Superior temporal gyrus (tissue), 1 donor: ENCODE results near the gene CNTD1.

ENCODE experiments used
- DNase-seq: peaks from one replicate; pipeline ENCODE4 v3.0.0-alpha.2; 2016; ENCODE audit errors: extremely low spot score

The CNTD1 gene

DNA sequence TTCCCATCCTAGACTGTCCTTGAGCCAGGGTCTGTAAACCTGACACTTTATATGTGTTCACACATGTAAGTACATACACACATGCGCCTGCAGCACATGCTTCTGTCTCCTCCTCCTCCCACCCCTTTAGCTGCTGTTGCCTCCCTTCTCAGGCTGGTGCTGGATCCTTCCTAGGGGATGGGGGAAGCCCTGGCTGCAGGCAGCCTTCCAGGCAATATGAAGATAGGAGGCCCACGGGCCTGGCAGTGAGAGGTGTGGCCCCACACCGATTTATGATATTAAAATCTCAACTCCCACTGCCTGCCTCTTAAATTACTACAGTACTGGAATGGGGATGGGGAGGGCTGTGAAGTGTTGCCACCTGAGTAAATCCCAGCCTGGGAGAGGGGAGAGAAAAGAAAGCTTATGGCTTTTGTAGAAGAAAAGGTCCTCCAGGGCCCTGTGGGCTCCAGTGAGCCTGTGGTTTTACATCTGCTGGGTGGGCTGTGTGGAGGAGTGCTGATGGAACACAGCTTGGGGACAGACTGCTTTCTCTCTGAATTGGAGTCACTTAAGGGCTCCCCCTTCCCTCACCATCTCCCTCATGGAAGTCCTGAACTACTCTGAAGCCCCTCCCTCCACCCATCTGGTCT, 19.2 kb upstream of the CNTD1 start:
- DNase-seq: no peak

DNA sequence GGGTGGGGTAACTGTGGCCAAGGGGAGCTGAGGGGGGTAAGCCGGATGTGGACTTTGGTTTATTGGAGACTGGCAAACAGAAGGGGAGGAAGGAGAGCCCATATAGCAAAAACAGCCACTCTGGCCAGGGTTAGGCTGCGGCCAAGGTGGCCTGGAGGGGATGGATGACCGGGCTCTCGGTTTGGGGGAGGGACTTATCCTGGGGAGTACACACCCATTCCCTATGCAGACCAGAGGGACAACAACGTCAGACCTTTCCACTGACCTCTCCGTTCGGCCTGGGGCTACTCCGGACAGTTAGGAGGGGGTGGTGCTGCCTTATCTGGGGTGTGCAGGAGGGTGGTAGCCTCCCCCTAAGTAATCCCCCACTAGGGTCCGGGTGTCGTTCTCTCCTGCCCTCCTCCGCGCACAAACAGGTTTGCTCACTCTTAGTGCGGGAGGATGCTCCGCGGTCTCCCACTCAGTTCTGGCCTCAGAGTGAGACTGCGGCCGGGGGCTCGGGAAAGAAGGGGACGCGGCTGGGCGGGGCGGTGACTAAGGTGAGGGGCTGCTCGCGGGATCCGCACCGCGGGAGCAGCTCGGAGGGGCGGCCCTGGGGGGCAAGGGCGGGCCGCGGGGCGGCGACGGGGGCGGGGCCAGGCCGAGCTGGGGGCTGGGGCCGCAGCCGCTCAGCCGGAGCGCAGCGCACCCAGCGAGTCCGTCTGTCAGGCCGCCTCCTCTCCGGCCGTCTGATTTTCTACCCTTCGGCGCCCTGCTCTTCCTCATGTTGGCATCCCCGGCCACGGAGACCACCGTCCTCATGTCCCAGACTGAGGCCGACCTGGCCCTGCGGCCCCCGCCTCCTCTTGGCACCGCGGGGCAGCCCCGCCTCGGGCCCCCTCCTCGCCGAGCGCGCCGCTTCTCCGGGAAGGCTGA, 18.5 kb upstream of the CNTD1 start, which contains the start of gene WNK4:
TSS of gene WNK4 (plus strand) at position 675 of the 915 bp plus-strand sequence. CDS start at position 764, 89 bp downstream.
- DNase-seq: no peak

DNA sequence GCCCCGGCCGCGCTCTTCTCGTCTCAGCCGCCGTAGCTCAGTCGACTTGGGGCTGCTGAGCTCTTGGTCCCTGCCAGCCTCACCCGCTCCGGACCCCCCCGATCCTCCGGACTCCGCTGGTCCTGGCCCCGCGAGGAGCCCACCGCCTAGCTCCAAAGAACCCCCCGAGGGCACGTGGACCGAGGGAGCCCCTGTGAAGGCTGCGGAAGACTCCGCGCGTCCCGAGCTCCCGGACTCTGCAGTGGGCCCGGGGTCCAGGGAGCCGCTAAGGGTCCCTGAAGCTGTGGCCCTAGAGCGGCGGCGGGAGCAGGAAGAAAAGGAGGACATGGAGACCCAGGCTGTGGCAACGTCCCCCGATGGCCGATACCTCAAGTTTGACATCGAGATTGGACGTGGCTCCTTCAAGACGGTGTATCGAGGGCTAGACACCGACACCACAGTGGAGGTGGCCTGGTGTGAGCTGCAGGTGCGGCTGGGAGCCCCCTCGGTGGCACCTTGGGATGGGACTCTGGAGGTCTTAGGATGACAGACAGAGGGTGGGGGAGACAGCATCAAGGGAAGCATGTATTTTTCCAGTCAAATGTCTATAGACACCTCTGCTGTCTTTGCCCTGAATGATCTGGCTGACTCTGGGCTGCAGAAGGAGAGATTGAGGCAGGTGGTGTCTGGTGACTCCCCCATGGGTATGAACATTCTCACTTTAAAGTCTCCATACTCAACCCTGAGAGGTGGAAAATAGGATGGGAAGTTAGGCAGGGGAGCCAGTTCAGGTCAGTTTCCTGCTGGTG, 17.6 kb upstream of the CNTD1 start:
- no peak for DNase-seq

DNA sequence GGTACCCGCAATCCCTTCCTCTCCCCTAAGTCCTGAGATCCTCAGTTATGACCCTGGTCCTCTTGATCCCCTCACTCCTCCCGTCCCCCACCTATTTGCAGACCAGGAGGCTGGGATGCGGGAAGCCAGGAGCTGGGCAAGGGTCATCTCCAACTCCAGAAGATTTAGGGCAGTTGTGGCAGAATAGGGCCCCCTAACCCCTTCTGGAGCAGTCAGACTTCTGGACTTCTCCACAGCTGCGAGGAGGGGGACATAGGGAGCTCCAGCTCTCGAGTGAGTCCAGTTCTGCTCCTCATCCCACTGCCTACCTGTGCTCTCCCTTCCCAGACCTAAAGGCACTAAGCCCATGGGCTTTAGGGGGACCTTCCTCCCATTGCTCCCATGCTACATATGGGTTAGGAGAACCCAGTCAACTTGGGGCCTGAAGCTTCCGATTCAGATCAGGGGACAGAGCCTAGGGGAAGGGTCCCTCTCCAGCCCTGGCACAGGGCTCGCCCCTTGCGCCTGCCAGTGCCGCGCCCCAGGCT, 17.0 kb upstream of the CNTD1 start:
- DNase-seq: no peak

DNA sequence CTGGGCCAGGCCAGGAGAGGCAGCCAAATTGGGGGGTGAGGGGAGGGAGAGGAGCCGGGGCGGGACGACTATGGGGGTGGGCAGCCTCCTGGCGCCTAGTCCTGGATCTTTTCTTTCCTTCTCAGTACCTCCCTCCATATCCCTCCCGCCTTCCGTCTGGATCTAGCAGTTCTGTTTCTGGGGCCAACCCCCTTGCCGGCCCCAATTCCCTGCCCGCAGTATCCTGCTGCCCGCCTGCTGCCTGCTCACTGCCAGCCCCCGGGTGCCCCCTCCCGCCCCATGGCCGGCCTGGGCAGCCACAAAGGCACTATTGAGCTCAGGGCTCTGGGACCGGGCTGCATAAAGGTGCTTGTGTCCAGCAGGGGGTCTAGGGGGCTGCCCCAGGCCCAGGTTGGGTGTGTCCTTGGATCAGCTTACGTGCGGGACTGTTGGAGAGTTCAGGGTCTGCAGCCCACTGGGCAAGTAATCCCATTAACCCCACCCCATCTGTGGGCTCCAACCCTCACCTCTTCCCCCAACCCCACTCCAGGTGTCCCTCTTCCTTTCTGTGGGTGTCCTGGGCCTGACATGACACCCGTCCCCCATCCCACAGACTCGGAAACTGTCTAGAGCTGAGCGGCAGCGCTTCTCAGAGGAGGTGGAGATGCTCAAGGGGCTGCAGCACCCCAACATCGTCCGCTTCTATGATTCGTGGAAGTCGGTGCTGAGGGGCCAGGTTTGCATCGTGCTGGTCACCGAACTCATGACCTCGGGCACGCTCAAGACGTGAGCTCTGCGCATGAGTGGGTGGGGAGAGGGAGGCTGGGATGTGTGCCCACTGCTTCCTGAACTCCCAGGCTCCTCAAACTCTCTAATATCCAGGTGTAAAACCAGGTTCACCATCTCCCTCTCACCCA, 16.2 kb upstream of the CNTD1 start:
- DNase-seq: no peak

DNA sequence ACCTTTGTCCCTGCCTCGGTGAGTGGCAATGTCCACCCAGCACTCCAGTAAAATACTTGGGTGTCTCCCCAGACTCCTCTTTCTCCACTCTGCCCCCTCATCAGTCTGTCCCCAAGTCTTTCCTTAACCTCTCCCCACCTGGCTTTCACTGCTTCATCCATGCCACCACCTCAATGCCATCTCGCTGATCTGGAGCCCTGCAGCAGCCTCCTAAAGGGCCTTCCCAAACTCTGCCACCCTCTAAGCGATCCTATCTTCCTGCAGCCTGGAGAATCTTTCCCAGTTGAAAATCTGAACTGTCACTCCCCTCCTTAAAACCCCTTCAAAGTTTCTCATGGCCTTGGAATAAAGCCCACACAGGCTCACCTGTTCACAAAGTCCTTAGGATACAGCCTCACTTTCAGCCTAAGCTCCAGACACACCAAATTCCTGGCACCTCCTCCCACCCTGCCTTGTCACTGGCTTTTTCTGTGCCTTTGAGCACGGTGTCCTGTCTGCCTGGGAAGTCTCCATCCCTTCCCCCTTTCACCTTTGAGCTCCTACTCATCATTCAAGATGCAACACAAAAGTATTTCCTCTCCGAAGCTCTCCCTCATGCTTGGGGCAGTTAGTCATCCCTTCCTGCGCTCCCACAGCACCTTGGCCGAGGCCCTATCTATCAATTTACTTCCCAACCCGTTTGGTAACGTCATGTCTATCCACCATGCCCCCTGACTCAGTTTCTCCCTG, 15.4 kb upstream of the CNTD1 start:
- DNase-seq: no peak

DNA sequence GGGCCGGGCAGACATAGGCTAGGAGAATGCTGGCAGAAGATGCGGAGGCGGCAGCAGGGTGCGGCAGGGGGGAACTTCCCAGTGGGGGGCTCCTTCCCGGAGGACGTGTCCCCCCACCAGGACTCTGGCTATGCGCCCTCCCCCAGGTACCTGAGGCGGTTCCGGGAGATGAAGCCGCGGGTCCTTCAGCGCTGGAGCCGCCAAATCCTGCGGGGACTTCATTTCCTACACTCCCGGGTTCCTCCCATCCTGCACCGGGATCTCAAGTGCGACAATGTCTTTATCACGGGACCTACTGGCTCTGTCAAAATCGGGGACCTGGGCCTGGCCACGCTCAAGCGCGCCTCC, 14.9 kb upstream of the CNTD1 start:
- no peak for DNase-seq

DNA sequence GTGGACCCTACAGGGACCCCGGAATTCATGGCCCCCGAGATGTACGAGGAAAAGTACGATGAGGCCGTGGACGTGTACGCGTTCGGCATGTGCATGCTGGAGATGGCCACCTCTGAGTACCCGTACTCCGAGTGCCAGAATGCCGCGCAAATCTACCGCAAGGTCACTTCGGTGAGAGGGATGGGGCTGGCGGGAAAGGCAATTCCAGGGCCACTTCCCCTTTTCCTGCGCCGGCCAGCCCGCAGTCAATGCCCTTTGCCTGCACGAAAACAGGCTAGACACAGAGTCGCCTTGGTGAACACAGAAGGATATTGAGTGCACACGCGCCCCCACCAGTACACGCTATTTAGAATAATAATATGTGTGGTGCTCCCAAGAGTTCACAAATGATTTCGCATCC, 14.3 kb upstream of the CNTD1 start:
- DNase-seq: no peak

DNA sequence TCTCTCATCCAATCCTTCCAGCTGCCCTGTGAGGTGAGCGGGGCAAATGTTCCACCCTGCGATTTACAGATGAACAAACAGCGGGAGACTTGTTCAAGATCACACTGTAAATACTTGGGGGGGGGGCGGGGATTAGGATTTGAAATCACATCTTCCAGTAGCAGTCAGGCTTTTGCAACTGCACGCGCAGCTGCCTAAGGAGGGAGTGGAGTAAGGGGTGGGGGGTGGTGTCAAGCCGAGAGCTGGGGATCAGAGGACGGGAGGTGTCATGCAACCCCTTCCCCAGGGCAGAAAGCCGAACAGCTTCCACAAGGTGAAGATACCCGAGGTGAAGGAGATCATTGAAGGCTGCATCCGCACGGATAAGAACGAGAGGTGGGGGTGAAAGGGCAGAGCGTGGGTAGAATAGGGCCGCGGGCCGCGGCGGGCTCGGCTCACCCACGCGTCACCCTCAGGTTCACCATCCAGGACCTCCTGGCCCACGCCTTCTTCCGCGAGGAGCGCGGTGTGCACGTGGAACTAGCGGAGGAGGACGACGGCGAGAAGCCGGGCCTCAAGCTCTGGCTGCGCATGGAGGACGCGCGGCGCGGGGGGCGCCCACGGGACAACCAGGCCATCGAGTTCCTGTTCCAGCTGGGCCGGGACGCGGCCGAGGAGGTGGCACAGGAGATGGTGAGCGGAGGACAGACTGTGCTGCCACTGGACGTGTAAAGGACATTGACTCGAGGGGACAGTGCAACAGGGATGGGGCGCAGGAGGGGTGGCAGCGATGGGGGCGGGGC, 13.7 kb upstream of the CNTD1 start:
- DNase-seq: no peak

DNA sequence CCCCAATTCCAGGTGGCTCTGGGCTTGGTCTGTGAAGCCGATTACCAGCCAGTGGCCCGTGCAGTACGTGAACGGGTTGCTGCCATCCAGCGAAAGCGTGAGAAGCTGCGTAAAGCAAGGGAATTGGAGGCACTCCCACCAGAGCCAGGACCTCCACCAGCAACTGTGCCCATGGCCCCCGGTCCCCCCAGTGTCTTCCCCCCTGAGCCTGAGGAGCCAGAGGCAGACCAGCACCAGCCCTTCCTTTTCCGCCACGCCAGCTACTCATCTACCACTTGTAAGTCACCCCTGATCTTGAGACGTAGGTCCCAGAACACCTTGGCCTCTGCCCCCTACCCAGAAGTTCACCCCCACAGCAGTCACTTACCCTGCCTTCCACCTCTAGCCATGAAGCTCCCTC, 11.4 kb upstream of the CNTD1 start:
- no peak for DNase-seq

DNA sequence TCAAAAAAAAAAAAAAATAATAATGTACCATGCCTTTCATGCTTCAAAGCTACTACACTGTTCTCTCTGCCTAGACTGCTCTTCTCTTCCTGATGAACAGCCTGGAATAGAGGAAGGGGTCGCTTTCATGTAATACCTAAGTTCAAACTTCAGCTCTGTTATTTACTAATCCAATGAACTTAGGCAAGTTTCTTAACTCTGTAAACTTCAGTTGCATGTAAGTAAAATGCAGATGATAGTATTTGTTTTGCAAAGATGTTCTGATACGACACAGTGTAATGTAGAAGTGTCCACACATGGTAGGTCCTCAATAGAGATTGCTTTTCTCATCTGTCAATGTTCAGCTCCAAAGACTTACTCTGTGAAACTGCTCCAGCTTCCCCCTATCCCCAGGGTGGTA, 6.7 kb upstream of the CNTD1 start:
- no peak for DNase-seq

DNA sequence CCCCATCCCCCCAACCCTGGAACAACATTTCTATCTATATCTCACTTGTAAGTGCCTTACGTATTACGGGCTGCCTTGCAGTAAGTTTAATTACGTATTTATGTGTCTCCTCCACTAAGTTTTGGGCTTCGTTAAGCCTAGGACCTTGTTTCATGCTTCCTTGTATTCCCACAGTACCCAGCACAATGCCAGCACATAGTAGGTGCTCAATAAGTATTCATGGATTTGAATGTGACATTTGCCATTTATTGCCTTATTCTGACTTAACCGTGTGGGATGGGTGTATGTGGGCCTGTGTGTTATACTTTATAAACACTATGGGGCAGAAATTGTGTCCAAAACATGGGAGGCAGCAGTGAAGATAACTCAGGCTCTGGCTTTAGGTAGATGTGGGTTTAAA, 6.1 kb upstream of the CNTD1 start:
- no peak for DNase-seq

DNA sequence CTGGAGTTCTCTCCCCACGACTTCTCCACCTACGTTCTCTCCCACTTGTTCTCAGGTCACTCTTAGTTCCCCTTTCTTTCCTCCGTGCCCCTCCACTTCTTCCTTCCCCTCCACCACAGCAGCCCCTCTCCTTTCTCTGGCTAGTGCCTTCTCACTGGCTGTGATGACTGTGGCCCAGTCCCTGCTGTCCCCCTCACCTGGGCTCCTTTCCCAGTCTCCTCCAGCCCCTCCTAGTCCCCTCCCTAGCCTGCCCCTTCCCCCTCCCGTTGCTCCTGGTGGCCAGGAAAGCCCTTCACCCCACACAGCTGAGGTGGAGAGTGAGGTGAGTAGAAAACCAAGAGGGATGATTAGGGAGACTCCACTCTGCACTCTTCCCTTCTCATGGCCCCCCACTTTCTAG, 3.6 kb upstream of the CNTD1 start:
- DNase-seq: no peak

DNA sequence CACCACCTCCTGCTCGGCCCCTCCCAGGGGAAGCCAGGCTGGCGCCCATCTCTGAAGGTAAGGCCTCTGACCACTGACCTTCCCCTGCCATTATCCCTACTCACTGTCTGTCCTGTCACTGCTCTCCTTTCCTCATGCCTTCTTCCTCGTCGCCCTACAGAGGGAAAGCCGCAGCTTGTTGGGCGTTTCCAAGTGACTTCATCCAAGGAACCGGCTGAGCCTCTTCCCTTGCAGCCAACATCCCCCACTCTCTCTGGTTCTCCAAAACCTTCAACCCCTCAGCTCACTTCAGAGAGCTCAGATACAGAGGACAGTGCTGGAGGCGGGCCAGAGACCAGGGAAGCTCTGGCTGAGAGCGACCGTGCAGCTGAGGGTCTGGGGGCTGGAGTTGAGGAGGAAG, 3.2 kb upstream of the CNTD1 start:
- DNase-seq: no peak

DNA sequence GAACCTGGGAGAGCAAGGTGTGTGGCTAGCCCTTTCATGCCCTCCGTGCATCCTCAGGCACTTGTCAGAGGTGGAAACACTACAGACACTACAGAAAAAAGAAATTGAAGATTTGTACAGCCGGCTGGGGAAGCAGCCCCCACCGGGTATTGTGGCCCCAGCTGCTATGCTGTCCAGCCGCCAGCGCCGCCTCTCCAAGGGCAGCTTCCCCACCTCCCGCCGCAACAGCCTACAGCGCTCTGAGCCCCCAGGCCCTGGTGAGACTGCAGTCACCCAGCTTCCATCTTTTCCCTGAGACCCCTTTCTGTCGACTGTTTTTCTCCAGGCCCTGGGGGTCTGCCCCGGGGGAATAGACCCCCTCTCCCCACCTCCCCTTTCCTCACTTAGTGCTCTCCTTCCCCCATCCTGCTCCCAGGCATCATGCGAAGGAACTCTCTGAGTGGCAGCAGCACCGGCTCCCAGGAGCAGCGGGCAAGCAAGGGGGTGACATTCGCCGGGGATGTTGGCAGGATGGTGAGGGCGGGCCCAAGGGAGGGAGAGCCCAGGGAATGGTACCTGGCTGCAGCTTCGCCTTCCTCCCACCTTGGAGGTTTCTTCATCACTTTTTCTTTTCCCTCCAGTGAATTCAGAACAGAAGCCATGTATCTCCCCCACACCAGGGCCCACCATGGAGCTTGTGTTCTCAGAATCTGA, 2.4 kb upstream of the CNTD1 start:
- DNase-seq: no peak

DNA sequence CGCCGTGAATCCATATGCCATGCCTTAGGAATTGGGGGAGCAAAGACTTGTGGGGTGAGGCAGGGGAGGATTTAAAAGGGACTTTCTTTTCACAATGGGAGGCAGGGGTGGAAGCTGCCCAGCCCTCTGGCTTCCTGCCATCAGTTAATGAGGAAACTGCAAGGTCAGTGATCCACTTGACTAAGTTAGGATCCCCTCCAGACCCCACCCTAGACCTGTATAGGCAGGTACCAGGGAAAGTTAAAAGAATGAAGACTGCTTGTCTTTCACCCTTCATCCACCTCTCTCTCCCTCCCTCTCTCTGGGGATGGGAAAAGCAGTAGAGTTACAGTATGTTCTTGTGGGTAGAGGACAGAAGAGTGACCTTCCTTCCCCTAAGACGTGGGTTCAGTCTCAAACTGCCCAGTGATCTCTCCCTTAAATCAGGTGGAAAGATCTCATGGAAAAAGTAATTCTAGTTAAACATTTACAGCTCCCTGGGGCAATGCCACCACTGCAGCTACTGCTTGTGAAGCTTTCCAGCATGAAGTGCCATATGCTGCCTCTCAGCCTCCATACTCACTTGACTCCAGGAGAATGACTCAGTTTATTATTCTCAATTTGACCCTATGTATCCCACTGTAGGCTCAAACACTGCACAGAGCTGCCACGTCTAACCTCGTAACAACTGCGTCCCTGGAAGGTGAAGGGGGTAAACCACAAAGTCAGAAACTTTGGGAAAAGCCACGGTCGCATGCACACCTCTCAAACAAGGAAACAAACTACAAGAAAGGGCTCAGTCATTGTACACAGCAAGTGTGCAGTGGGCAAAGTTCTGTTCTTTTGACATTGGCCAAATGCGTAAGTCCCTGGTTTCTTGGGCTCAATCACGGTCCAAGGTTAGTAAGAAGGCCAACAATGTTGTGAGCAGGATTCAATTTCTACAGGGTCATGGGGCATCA, 1.3 kb upstream of the CNTD1 start:
- no peak for DNase-seq

DNA sequence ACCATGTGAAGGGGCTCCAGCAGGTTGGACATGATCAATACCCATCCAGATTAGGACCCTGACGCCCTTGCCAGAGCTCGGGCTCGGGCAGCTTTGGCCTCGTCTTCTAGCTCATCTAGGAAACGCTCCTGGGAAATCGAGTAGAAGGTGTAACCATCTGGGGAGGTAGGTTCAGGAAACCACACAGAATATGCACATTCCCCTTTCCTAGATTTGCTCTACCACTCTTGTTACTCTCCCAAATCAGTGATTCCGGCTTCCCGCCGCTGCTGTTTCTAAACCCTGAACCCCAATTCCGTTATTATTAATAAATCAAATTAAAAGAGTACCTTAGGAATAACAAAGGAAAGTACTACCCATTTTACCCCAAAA, 664 bp upstream of the CNTD1 start:
- no peak for DNase-seq
